GM12892 (cell line): ENCODE measurements around the gene PDAP1.

Experiments
- POLR2A ChIP-seq: IDR thresholded peaks from 2 replicates; pipeline ENCODE4 v1.6.1; 2011; ENCODE audit warnings: low read depth, low read length, control low read depth
- POLR2AphosphoS5 ChIP-seq: IDR thresholded peaks from 2 replicates; pipeline ENCODE4 v1.6.1; 2011; ENCODE audit warnings: low read depth, low read length, control low read depth
- TAF1 ChIP-seq: IDR thresholded peaks from 2 replicates; pipeline ENCODE4 v1.6.1; 2011; ENCODE audit warnings: low read depth, mild to moderate bottlenecking, control low read depth, low read length, borderline replicate concordance

GRCh38 chr7:99373091-99374066 is 35.0 kb downstream of the PDAP1 start:
- TF ChIP-seq POLR2A (no peak), POLR2AphosphoS5 (no peak), TAF1 (no peak)
